DMS 273 (cell line): ENCODE measurements around the gene NDUFAF3.

Experiments
- DNase-seq: peaks from one replicate; lab custom pipeline; 2025; ENCODE audit not compliant: unreplicated experiment; lab: John Stamatoyannopoulos, UW

Gene NDUFAF3

DNA sequence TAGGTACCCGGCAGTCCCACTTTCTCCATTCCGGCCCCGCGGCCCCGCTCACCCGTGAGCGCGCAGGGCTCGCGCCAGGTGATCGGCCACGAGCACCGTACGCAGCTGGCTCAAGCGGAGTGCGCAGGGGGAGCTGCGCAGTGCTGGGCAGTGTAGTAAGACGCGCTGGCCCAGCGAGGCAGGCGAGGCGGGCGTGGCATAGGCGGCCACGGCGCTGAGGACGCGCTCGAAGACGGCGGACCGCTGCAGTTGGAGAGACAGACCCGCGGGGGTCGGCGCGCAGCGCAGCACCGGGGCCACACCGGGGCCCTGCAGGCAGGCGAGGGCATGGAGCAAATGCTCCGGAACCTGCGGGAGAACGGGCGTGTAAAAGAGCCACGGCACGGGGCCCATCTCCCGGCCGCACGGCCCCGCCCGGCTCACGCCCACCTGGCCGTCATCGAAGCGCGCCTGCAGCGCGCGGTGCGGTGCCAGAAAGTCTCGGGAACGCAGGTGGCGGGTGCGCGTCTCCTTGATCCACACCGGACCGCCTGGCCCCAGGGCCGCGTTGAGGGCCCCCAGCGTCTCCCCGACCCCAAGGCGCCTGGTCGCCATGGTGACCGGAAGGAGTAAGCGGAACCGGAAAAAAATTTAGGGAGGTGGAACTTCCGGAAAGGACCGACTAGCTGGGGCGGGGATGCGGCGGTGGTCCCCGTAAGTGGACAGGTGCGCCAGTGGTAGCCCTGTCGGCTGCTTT lies 3.8 kb upstream of the NDUFAF3 start, which contains the start of gene DALRD3:
Gene DALRD3, minus strand, starts transcription at position 610 of the 736 bp plus-strand sequence. Its CDS starts 16 bp downstream, at position 594.
- peak; percentile 80 for DNase-seq

DNA sequence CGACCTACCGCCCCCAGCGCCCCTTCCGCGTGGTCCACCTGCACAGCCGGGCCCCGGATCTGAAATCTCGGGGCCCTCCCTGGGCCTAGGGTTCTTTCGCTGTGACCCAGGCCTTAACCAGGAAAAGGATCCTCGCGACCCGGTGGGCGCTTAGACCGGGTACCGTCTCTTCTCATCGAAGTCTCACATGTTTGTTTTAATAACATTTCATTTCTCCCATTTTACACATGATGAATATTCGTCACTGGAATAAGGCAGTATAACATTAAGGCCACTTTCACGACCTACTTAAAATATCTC lies 3.3 kb upstream of the NDUFAF3 start:
- DNase-seq = peak; percentile 63

DNA sequence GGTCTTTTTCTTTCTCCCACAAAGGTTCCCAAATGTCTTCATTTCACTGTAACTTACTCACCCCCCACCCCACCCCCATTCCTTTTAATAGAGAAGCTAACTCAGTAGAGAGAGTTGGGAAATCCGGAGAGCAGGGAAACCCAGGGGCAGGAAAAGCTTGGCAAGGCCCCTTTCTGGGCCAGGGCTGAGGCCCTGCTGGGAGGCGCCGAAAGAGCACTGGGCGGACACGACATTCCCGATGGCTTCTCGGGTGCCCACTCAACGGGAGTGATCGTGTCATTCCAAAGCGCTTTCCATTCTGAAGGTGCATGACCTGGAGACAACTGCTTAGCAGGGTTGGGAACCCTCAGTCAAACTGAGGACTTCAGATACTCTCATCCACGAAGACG lies 2.0 kb upstream of the NDUFAF3 start:
- DNase-seq = no peak

DNA sequence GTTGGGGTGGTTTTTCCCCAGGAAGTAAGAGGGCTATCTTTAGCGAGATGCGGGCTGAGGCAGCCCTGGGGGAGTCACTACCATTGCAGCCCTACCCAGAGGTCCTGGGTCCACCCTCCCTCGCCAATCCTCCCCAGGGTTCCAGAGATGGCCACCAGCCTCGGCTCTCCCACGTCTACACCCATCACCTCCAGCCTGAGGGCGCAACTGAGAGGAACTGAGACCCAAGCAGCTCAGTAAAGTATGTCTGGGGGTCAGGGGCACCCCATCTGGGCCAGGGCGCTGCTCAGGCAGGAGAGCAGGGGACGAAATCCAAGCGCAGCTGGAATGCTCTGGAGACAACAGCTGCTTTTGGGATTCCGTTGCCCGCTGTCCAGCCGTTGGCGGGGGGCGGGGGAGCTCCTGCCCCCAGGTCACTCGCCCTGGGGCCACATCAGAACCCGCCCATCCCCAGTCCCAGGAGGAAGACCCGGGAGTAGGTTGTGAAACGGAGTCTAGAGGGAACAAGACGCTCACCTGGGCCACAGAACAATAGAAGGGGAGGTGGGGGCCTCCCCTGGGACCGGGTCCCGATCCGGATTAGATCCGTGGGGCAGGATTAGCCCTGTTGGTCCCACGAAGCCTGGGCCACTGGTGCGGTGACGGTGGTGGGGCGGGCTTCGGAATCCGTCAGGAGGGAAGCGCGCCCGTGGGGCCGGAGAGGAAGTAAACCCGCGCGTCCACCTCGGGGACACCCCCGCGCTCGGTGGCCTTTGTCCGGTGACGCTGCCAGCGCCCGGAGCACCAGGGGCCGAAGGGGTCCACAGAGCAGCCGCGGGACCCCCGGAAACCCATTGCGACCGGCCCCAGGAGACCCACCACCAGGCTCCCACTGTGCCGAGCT lies 1.4 kb upstream of the NDUFAF3 start:
- DNase-seq = peak; percentile 38

DNA sequence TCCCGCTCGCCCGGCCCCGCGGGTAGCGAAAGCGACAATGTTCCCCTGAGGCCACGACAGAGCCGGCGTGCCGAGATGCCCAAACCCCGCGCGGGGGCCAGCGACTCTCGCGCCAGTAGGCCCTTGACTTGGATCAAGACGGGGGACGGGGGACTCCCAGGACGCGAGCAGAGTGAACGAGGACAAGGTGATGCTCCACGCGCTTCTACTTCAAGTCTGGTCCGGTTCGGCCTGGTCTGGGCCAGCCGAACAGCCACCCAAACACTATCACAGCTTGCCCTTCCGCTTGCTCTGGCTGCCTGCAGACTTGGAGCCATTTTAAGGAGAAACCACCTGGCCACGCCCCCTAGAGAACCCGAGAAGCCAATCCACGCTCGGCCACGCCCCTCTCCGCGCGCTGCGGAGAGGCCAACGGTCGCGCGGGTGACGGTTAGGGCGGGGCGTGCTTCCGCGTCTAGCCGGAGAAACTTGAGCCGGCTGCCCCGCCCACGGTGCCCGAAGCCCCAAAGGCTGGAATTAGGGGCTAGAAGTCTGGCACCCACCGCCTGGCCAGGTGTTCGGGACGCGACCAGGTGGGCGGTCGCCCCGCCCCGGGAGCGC lies 608 bp upstream of the NDUFAF3 start:
- peak; percentile 99 for DNase-seq

GRCh38 chr3:49022688-49023171 lies 809 bp downstream of the NDUFAF3 start:
- peak; percentile 53 for DNase-seq

GRCh38 chr3:49023775-49024174 lies 1.9 kb downstream of the NDUFAF3 start:
- no peak for DNase-seq

DNA sequence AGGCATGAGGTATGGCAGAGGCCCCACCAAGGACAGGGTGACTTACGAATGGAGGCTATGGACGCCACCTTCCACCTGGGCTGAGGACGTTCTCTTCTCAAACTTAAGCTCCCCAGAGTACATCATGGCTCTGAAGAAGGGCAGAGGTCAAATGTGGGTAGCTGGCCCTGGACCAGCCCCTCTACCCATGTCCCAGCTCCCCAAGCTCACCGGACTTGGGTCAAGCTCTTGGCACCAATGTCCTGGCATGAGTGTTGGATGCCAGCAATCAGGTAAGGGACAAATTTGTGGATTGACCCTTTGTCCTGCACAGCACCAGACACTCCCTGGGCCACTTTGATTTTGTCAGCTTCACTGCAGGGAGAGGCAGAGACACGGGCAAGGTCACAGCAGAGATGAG lies 2.5 kb downstream of the NDUFAF3 start:
- DNase-seq = no peak

DNA sequence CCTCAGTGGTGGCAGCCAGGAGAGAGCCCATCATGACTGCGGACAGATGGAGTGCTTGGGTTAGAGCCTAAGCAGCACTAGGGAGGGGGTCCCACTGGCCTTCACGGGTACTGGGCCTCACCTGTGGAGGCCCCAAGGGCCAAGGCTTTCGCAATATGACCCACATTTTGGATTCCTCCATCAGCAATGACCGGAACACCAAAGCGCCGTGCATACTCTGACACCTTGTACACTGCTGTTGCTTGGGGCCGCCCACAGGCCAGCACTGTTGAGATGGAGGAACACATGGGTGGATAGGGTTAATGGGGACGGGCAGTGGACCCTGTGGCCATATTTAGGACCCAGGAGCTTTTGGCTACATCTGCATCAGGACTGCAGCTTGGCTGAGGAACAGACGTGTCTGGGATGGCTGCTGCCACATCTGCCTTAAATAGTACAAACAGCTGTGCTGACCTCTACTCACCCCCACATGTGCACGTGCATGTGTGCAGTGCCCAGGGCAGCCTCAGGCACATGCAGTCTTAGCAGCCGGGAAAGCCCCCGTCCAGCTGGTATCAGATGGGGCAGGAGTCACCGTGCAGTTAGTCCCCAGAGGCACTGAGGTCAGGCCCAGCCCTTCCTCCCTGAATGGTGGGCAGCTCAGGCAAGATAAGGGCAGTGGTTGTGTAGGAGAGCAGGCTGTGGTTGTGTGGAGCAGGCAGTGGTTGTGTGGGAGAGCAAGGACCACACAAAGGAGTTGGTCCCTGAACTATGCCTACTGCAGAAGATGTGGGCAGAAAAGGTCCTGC lies 3.3 kb downstream of the NDUFAF3 start:
- peak; percentile 27 for DNase-seq

DNA sequence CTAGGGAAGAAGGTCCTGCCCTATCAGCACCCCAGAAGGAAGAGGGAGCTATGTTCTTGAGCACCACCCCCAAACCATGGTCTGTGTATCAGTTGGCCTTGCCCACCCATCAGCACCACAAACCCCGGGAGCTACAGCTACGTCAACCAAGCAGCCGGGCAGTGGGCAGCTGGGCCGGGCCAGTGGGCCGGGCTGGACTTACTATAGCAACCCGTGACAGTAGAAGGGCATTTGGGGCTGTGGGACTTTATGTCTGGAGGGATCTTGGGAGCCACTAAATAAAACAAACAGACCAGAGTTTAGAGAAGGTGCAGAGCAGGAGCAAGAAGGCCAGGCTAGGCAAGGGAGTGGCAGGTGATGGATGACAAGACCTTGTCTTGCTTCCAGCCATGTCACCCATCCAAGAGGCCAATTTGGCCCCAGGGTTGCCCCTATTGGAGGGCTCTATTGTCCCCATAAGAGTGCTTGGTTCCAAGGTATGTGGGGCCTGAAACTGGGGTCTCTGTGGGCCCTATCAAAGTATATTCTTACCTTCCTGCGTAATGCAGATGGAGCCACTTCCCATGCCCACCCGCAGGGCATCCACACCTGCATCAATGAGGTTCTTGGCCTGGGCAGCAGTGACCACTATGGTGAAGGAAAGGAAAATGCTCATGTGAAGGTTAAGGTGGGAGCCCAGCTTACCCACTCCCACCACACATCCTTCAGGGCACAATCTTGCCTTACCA lies 4.0 kb downstream of the NDUFAF3 start:
- no peak for DNase-seq

DNA sequence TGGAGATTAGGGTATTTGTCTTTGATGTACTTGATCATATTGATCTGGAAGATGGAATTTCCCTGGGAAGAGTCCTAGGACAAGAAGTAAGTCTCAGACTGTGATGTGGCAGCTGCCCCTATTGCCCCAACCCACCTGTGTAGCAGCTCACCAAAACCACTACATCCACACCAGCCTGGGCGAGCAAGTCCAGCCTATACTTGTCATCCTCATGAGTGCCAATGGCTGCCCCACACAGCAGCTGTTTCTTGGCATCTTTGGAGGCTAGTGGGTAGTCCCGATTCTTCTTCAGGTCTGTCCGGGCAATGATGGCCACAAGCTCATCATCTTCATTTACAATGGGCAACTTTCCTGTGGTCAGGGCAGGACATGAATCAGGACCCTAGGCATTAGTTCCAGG lies 4.6 kb downstream of the NDUFAF3 start:
- no peak for DNase-seq

- no peak for DNase-seq
These were observed 5.7 kb downstream of the NDUFAF3 start for GRCh38 chr3:49027634-49028033.

DNA sequence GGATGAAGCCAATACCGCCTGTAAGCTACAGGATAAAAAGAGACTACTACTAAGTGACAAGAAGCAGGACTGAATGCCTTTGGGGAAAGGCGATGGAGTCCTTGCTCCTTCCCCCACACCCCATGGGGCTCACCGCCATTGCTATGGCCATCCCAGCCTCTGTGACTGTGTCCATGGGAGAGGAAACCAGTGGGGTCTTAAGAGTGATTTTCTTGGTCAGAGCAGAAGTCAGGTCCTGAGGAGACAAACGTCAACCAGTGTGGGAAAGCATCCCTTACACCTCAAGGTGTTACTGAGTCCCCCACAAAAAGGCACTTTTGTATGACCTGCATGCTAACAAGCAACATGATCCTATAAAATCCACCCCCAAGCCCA lies 6.4 kb downstream of the NDUFAF3 start:
- no peak for DNase-seq

- peak; percentile 97 for DNase-seq
These were observed 7.0 kb downstream of the NDUFAF3 start, which contains the start of gene IMPDH2 for GRCh38 chr3:49028673-49029562. TSS of gene IMPDH2 (minus strand) at chr3:49029398. CDS start at chr3:49029350, 48 bp downstream.

DNA sequence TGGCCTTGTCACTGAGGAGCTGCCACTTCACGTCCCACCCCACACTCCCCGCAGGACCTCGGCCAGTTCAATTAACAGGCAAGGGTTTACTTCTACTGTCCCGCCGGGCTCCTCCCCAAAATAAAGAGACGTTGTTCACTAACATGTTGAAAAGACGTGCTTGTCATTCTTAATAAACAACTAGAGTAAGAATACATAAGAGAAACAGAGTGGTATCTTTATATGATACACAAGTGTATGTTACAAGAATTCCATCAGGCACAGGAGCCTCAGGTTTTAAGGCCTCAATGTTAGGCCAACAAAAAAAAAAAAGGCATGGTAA lies 7.6 kb downstream of the NDUFAF3 start:
- no peak for DNase-seq

DNA sequence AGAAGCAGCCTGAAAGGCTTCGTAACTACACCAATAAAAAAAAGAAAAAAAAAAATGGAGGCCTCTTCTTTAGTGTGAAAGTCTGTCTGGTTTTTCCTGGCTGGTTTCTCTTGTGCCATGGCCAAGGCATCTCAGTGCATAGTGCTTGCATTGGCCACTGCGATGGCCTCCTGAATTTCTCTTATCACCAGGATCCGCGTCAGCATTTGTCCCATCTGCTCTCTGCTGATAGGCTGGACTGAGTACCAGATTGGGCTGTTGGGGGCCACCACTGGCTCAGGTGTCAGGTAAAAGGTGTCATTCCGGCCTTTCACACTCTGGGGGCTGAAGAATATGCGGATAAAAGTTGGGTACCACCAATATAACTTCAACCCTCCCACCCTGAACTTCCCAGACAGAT lies 8.4 kb downstream of the NDUFAF3 start:
- no peak for DNase-seq

DNA sequence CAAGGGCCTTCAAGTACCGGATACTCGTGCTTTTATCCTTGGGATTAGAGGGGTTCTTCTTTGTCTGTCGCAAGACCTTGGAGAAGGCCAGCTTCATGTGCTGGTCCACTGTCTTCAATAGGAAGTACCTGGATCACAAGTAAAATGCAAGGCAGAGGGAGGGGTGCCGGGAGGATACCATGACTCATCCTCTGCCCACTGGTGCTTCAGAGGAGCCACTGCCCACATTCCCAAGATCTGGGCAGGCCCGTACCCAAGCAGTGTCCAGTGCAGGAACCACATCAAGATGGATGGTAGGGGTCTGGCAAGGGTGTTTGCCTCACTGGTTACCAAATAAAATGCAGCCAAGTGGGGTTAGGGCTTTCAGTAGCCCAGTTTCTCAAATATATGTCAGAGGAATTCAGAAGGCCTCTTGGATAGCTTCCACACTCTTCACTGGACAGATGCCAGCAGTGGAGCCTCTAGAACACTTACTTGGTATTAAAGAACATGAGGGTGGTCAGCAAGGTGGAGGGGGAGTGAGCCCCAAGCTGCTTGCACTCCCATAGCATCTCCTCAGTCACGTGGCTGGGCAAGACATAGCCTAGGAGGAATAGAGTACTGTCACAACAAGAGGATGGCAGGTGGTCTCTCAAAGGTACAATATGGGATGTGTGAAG lies 10.9 kb downstream of the NDUFAF3 start:
- no peak for DNase-seq

DNA sequence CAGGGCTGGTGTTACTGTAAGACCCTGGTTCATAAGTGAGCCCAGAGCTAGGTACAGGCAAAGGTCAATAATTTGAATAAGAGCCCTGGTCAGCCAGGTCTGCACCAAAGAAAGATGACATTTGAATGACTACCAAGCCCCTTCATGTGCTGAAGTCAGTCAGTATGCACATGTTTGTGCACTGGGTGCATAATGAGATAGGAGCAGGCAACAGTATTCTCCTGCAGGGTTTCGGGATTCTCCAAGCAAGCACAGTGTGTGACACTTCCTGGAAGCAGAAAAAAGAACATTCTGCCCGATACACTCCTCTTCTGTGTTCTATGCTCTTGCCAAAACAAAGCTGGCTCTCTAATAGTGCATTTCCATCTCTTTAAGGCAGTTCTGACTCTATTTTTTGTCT lies 12.7 kb downstream of the NDUFAF3 start:
- DNase-seq = no peak

GRCh38 chr3:49035281-49035680 lies 13.4 kb downstream of the NDUFAF3 start:
- DNase-seq = no peak
